Smooth muscle cell (in vitro differentiated cells): ENCODE results near the gene SDC4. TPM values are rescaled to one million over a fixed set of nuclear protein-coding genes. Genes with fewer than 3 reads are reported as not detected.

Source experiments
- DNase-seq: peaks from one replicate; lab custom pipeline; 2025; ENCODE audit not compliant: unreplicated experiment; lab: John Stamatoyannopoulos, UW
- H2AFZ ChIP-seq: fragments of 200-600 bp; sonication (generic); 2 replicates; pipeline ENCODE4 v1.6.0; 2016; ENCODE audit warnings: antibody characterized with exemption, low read depth, mild to moderate bottlenecking
- H3F3A ChIP-seq: fragments of 200-600 bp; sonication (generic); 2 replicates; pipeline ENCODE4 v1.6.0; 2017; ENCODE audit warnings: antibody characterized with exemption, low read depth
- H3K27ac ChIP-seq: fragments of 200-600 bp; sonication (generic); 2 replicates; pipeline ENCODE4 v1.5.1; 2016; ENCODE audit warnings: low read depth, mild to moderate bottlenecking
- H3K27me3 ChIP-seq: fragments of 200-600 bp; sonication (generic); 2 replicates; pipeline ENCODE4 v1.6.1; 2016; ENCODE audit warnings: low read depth, mild to moderate bottlenecking
- H3K36me3 ChIP-seq: fragments of 200-600 bp; sonication (generic); 2 replicates; pipeline ENCODE4 v1.5.1; 2016; ENCODE audit warnings: low read depth
- H3K4me1 ChIP-seq: fragments of 200-600 bp; sonication (generic); 2 replicates; pipeline ENCODE4 v1.5.1; 2016; ENCODE audit warnings: low read depth
- H3K4me2 ChIP-seq: fragments of 200-600 bp; sonication (generic); 2 replicates; pipeline ENCODE4 v1.6.0; 2016; ENCODE audit warnings: mild to moderate bottlenecking
- H3K4me3 ChIP-seq: fragments of 200-600 bp; sonication (generic); 2 replicates; pipeline ENCODE4 v1.5.1; 2016; ENCODE audit warnings: mild to moderate bottlenecking
- H3K79me2 ChIP-seq: fragments of 200-600 bp; sonication (generic); 2 replicates; pipeline ENCODE4 v1.6.0; 2016; ENCODE audit warnings: low read depth, mild to moderate bottlenecking
- H3K9ac ChIP-seq: fragments of 200-600 bp; sonication (generic); 2 replicates; pipeline ENCODE4 v1.6.0; 2016; ENCODE audit warnings: low read depth
- H3K9me3 ChIP-seq: fragments of 200-600 bp; sonication (generic); replicated peaks from 2 replicates; pipeline ENCODE4 v1.5.1; 2016; ENCODE audit warnings: low read depth
- H4K20me1 ChIP-seq: fragments of 200-600 bp; sonication (generic); 2 replicates; pipeline ENCODE4 v1.6.0; 2016; ENCODE audit warnings: low read depth
- CTCF ChIP-seq: fragments of 200-600 bp; sonication (generic); IDR thresholded peaks from 2 replicates; pipeline ENCODE4 v1.5.1; 2017; ENCODE audit warnings: borderline replicate concordance, mild to moderate bottlenecking, antibody characterized with exemption; ENCODE audit not compliant: insufficient read depth, poor library complexity, severe bottlenecking
- WGBS: methylation state at CpG from one replicate; pipeline ENCODE4 v1.1.7; 2016; ENCODE audit warnings: low lambda C conversion rate; 5-methylcytosine and 5-hydroxymethylcytosine counted together
- polyA plus RNA-seq: library from polyadenylated mRNA; unstranded; fragments of >200 nt; fragmentation: Nextera tagmentation; extraction: Ambion mirVana; gene quantifications from 2 replicates; pipeline ENCODE4 v1.2.1, GENCODE V29; 2016
- total RNA-seq: library from RNA; depleted of rRNA; stranded (reverse); fragments of >200 nt; gene quantifications from 2 replicates; pipeline ENCODE4 v1.2.3, GENCODE V29; 2014

The SDC4 gene
- total and polyA plus RNA-seq, 2 experiments from 2014 or later = 45.0 to 70.7 TPM

GRCh38 chr20:45392733-45393132 lies 44.5 kb upstream of the SDC4 start:
- H3K9me3 ChIP-seq = no peaks in the 10 kb centered on the region

GRCh38 chr20:45391559-45391958 lies 43.3 kb upstream of the SDC4 start:
- 51% methylated on average over 2 of the region's 2 CpGs for WGBS
- Histone ChIP-seq H3K4me2 (no peak overlapping the region), H3K27ac (no peak overlapping the region), H2AFZ (no peak overlapping the region), H3K36me3 (peaks cover 4% of the 10 kb centered on the region), H3K27me3 (no peaks in the 10 kb centered on the region), H3K4me3 (no peak overlapping the region), H3K9me3 (no peaks in the 10 kb centered on the region), H3K79me2 (no peaks in the 10 kb centered on the region), H4K20me1 (no peaks in the 10 kb centered on the region), H3F3A (no peaks in the 10 kb centered on the region), H3K4me1 (no peaks in the 10 kb centered on the region), H3K9ac (no peak overlapping the region)
- no peak for TF ChIP-seq CTCF
- DNase-seq = no peak

More at GRCh38 chr20:45392733-45393132, 44.5 kb upstream of the SDC4 start:
- Histone ChIP-seq H3K4me3 (no peak overlapping the region), H3K79me2 (no peaks in the 10 kb centered on the region), H3K27me3 (no peaks in the 10 kb centered on the region), H3K36me3 (no peaks in the 10 kb centered on the region), H4K20me1 (no peaks in the 10 kb centered on the region), H3K4me1 (no peaks in the 10 kb centered on the region), H3K9ac (no peak overlapping the region), H3K27ac (no peak overlapping the region), H3F3A (no peaks in the 10 kb centered on the region), H3K4me2 (no peak overlapping the region), H2AFZ (no peak overlapping the region)
- 86% methylated on average over 3 of the region's 3 CpGs for WGBS
- no peak for TF ChIP-seq CTCF
- DNase-seq = no peak

GRCh38 chr20:45390931-45391330 lies 42.7 kb upstream of the SDC4 start:
- peaks cover 4% of the 10 kb centered on the region for H3K36me3 ChIP-seq
- H3K4me1 ChIP-seq = no peaks in the 10 kb centered on the region
- no peaks in the 10 kb centered on the region for H4K20me1 ChIP-seq
- no peak overlapping the region for H3K9ac ChIP-seq
- WGBS = 94% methylated on average over 2 of the region's 2 CpGs
- no peaks in the 10 kb centered on the region for H3K9me3 ChIP-seq
- no peak for TF ChIP-seq CTCF
- no peaks in the 10 kb centered on the region for H3K27me3 ChIP-seq
- no peak for DNase-seq
- no peaks in the 10 kb centered on the region for H3F3A ChIP-seq
- no peaks in the 10 kb centered on the region for H3K79me2 ChIP-seq
- H2AFZ ChIP-seq = no peak overlapping the region
- H3K4me2 ChIP-seq = no peak overlapping the region
- H3K4me3 ChIP-seq = no peak overlapping the region
- H3K27ac ChIP-seq = no peak overlapping the region

GRCh38 chr20:45387274-45387673 lies 39.0 kb upstream of the SDC4 start:
- no peaks in the 10 kb centered on the region for H3F3A ChIP-seq
- H4K20me1 ChIP-seq = no peaks in the 10 kb centered on the region
- 94% methylated on average over 1 of the region's 1 CpG for whole genome bisulfite sequencing
- no peak overlapping the region for H3K4me2 ChIP-seq
- no peaks in the 10 kb centered on the region for H3K9me3 ChIP-seq
- no peak for TF ChIP-seq CTCF
- no peaks in the 10 kb centered on the region for H3K27me3 ChIP-seq
- no peak overlapping the region for H3K9ac ChIP-seq
- H3K27ac ChIP-seq = no peak overlapping the region
- H3K36me3 ChIP-seq = peaks cover 4% of the 10 kb centered on the region
- no peak for DNase-seq
- no peak overlapping the region for H2AFZ ChIP-seq
- no peaks in the 10 kb centered on the region for H3K4me1 ChIP-seq
- no peak overlapping the region for H3K4me3 ChIP-seq
- no peaks in the 10 kb centered on the region for H3K79me2 ChIP-seq
